Skeletal muscle cell (primary cell): ENCODE measurements around the gene ANKDD1B.
A peak's percentile ranks its signal among the peaks of the same experiment; 100 is the strongest.

ENCODE experiments used
- DNase-seq: peaks from one replicate; pipeline ENCODE4 v3.0.0-alpha.2; 2010; ENCODE audit warnings: low read depth
- H3K4me3 ChIP-seq: 2 replicates; pipeline ENCODE4 v1.5.1; 2011; ENCODE audit warnings: low read depth, mild to moderate bottlenecking, control low read depth, low read length, moderate library complexity

The ANKDD1B gene

DNA sequence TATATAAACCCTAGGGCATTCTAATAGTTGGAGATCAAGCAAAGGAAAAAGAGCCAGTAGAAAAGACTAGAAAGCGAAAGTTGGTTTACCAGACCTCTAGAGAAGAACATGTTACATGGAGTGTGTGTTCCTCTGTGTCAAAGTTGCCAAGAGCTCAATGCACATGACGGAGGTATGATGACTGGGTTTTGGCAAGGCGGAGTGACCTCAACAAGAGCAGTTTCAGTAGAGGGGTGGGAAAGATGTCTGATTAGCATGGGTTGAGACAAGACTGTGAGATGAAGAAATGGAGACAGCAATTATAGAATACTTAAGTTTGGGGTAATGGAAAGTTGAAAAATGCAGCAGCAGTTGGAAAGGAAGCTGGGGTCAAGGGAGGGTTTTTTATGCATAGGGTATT lies 1.6 kb downstream of the ANKDD1B start:
- no peak for DNase-seq
- H3K4me3 ChIP-seq: no peak overlapping the region

DNA sequence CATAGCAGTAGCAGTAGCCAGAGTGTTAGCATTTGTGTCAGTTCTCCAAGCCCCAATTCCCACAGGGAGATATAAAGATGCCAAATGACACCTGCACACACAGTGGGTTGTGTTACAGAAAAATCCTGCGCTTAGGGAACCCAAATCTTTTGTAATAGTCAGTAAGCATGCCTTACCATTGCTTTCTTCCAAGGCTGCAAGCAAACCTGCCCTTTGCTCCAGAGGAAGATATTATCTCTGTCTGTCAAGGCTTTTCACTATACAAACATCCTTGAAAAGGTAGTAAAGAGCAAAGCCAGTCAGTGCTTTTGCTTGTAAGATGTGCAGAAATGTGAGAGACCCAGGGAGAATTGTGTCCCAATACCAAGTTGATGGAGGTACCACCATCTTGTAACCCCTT lies 2.9 kb downstream of the ANKDD1B start:
- H3K4me3 ChIP-seq: no peak overlapping the region
- DNase-seq: no peak

DNA sequence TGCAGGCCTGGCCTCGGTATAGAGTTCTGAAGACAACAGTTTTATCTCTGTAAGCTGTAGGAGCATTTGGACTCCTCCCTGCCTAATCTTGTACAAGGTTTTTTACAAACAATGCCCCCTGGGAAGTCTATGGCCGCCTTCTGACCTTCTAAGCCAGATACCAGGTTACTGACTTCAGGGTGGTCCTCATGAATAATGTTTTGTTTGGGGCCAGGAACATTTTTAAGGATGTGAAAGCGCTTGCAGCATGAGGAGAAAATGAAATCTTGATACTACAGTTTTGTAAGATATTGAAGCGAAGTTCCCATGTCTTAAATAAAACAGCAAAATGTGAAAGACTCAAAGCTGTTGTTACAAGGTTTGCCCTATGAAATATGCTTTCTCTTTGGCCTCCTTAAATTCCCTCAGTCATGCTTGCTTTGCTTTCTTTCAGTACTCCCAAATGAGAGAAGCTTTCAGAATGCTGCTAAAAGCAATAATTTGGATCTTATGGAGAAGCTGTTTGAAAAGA lies 5.2 kb downstream of the ANKDD1B start:
- H3K4me3 ChIP-seq: no peak overlapping the region
- DNase-seq: no peak

DNA sequence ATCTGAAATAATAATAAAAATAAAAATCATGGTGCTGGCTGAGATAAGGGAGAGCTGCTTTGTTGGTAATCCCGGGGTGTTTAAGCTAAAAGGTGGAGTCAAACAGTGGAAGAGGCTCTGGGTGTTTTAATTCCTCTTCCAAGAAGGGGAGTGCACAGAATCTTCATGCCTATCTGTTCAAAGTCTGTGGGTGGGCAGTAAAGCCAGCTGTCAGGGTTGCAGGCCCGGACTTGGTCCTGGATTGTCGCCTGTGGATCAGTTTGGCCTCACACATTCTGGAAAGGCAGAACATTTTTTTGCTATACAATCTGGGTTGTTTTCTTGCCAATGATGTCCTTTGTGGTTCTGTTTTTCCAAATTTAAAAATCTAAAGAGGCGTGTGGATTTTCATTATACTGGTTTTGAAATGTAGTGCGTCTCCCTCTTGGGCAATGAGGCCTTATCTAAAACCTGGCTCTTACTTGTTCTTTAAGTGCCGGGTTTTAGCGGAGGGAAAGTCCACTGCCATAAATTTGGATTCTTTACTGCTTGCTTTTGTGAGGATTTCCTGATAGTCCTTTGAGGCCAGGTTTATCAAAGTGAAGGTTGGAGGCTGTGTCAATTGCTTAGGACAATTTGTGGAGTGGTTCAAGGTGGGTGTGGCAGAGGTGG lies 5.8 kb downstream of the ANKDD1B start:
- no peak overlapping the region for H3K4me3 ChIP-seq
- no peak for DNase-seq

DNA sequence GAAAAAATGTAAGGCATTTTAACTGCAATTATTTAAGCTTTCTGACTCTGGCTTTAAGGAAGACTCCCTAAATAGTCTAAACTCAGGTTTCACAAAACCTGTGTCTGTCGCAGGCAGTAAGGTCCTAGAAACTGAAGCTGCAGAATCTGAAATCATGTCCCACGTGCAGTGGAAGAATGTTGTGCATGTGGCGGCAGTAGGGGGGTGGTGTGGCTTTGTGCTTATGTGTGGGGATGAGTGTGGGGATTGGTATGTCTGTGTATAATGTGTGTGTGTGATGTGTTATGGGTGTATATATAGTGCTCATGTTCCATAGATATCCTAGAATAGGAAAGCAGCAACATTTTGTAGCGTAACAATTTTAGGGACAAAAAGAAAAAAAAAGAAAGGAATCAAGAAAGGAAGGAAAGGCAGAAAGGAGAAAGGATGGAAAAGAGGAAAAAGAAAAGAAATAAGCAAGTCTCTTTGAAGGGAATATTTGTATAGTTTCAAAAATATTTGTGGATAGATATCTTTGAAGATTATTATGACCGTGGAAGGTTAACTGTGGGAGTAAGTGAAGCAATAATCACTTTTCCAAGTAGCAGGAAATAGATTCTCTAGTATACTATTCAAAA lies 6.6 kb downstream of the ANKDD1B start:
- no peak for DNase-seq
- H3K4me3 ChIP-seq: no peak overlapping the region

DNA sequence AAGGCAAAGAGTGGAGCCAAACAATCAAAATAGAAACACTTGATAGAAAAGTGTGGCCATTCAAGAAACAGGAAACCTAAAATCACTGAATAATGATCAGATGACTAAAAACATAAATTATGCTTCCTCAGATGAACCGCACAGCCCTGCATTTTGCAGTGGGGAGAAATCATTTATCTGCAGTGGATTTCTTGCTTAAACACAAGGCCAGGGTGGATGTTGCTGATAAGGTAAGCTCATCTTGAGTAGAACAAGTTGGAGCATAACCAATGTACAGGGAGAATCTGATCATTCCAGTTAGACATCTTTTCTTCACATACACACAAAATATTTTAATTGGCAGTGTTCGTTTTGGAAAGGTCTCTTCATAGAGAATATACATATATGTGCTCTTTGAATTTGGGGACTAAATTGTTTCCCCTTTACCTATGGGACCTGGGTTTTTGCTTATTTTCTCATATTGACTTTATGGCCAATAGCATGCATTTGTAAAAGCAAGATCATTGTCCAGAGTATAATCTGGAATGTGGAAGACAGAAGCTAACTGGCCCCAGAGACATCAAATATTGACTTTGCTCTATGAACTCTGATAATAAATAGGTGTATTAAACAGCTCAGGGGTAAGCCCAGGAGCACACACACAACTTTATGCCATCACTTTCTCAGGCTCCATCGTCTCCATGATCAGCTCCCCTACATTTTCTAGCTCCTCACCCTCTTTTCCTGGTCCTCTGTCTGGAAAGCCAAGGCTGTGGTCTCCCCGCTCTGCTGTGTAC lies 9.1 kb downstream of the ANKDD1B start:
- no peak for DNase-seq
- no peak overlapping the region for H3K4me3 ChIP-seq

DNA sequence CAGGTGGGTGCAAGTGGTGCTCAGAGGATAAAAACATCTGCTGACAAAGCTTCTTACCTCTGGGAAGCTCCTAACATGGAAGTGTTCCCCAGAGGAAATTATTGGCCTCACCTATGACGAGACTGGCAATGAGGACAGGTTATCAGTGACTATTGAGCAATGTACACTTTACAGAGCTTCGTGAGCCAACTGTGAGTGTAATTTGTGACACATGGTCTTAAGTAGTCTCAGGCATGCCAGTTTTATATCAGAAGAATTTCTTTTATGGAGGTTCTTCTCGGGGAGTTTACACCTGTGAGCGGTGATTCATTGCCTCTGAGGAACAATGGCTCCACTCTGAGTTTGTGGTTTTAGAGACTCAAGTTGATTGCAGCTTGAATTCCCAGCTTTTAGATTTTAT lies 11.3 kb downstream of the ANKDD1B start:
- no peak overlapping the region for H3K4me3 ChIP-seq
- DNase-seq: no peak

DNA sequence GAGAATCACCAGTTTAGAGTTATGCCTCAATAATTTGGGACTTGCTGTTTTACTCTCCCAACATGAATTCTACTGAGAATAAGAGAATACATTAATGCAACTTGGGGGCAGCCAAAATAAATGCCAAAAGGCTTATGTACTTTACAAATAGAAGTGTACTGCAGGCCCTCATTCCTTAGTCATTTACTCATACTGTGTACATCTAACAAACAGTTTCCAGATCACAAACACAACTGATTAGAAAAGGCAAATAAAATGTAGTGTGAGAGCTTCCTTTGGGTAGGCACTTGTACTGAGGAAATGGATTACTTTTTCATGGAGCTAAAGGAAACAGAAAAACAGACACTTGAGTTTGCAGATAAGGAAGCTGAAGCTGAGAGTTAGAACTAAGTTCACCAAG lies 12.6 kb downstream of the ANKDD1B start:
- H3K4me3 ChIP-seq: no peak overlapping the region
- no peak for DNase-seq

DNA sequence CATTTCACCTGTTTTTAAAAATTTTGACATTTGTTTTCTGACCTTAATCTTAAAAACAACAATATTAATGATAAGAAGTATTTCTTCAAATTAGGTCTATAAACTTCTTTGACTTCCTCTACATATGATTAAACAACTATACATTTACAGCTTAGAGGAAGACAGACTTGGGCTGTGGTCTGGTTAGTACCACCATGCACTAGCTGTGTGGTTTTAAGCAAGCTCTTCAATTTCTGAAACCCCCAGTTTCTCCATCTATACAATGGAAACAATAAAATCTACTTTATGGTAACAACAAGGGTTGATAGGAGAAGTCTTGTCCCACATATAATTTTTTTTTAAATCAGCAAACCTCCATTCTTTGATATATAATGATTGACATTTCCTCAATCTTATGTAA lies 15.7 kb downstream of the ANKDD1B start:
- no peak overlapping the region for H3K4me3 ChIP-seq
- no peak for DNase-seq

DNA sequence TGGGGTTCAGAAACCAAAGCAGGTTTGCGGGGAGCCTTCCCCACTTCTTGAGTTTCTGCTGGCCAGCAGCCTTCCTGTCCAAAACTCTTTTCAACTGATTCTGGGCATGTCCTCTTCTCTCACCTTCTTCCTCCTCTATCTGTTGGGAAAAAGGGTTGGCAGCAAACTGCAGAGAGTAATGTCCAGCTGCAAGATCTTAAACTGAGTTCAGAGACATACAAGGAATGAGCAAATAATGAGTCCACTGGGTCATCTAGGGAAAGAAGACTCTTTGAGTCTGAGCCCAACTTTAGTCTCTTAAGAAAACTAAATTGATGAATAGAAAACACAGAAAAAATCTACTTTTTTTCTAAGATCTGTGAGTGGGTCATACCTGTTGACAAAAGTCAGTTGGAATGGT lies 16.5 kb downstream of the ANKDD1B start:
- H3K4me3 ChIP-seq: no peak overlapping the region
- no peak for DNase-seq

DNA sequence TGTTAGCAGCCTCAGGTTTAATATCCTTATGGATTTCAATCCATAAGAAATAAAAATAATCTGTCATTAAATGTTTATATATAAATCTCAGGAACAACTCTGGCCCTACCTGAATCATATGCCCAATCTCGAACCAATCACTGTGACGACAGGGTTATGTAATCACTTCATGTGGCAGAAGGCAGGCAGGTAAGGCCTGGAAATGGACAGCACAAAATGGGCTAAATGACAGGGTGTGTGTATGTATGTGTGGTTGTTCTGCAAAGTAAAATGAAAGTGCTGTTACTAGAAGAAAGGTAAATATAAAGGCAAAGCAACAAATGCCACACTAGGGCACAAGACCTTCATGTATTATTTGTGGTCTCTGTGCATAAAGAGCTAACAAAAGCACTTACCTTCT lies 19.6 kb downstream of the ANKDD1B start:
- no peak overlapping the region for H3K4me3 ChIP-seq
- DNase-seq: no peak

DNA sequence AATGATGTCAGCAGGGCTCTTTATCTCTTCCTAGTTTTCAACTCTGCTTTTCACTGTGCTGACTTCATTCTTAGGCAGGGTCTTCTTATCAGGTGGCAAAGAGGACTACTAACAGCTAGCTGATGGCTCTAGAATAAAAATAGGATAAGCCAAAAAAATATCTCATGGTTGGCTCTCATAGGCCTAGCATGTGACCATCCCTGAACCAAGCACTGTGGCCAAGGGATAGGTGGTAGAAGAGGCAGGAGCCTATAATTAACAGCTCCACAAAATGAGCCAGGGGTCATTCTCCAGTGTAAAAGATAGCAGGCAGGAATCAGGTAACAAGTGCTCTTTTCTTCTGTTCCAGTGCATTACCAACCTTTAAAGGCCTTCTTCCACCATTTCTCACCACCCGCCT lies 21.1 kb downstream of the ANKDD1B start:
- DNase-seq: no peak
- H3K4me3 ChIP-seq: no peak overlapping the region

DNA sequence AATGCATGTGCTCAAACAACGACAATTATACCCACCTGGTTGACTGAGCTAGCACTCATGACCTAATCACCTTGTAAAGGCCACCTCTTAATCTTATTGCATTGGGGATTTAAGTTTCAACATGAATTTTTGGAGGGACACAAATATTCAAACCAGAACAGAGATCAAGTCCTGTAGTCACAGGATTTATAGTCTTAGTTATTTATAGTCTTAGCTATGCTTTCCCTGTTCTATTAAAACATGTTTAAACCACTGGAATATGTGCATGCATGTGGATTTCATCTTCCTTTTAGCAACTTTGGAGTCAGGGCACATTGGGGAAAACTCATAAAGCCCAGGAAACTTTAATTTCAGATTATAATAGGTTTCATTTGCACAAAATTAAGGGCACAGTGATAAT lies 26.7 kb downstream of the ANKDD1B start:
- H3K4me3 ChIP-seq: no peak overlapping the region
- no peak for DNase-seq

DNA sequence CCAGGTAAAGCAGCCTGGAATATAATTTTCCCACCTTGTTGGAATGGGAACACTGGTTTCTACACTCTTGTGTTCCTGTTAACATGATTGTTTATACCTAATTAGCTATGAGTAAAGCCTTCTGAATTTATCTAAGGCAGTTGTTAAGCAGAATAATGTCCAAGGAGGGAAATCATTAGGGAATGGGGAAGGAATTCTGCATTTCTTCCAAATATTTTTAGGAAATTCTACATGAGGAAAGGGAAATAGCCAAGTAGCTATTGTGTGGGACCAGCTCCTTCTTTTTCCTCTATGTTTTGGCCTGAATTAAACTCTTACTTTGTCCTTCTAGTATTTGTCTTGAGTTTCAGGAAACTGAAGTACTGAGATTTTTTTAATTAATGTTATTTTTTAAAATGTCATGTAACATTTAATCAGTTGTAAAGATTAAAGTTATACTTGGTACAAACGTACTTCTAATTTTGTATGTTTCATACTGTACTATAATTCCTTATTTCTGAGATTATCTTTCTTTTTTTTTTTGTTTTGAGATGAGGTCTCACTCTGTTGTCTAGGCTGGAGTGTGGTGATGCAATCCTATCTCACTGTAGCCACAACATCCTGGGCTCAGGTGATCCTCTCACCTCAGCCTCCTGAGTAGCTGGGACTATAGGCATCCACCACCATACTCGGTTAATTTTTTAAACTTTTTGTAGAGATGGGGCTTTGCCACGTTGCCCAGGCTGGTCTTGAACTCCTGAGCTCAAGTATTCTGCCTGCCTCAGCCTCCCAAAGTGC lies 28.5 kb downstream of the ANKDD1B start:
- DNase-seq: no peak

DNA sequence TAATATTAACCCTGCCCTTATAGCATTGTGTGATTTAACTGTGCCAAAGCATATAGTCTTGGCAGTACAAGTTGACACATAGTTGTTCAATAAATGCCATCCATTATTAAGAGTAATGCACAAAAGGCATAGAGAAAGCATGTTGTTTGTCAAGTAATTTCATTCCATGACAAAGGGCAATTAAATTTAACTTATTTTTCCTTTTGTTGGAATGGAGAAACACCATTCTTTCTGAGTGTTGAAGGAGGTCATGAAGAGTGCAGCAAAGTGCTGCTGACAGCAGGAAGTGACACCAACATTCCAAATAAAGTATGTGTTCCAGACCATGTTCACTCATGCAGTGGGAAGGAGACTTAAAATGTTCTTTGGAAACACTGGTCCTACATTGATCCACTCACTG lies 29.1 kb downstream of the ANKDD1B start:
- peak; percentile 58 for DNase-seq
- H3K4me3 ChIP-seq: no peak overlapping the region

More for the DNA sequence above, 28.5 kb downstream of the ANKDD1B start:
- H3K4me3 ChIP-seq: no peak overlapping the region

DNA sequence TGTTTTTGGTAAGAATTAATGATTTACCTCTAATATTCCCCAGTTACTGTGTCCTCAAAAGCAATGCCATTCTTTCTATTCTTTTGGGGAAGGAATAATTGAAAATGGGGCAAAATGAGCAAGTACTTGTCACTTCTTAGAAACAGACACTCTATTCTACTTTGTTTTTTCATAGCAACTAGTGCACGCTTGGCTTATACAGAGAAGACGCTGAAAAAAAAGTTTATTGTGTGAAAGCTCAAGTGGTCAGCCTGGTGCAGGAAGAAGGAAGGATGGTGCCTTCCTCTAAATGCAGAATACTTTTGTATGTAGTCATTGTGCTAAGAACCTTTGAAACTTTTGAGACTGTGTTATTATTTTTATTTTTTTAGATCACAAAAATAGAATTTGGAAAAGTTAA lies 29.6 kb downstream of the ANKDD1B start:
- H3K4me3 ChIP-seq: no peak overlapping the region
- DNase-seq: no peak

DNA sequence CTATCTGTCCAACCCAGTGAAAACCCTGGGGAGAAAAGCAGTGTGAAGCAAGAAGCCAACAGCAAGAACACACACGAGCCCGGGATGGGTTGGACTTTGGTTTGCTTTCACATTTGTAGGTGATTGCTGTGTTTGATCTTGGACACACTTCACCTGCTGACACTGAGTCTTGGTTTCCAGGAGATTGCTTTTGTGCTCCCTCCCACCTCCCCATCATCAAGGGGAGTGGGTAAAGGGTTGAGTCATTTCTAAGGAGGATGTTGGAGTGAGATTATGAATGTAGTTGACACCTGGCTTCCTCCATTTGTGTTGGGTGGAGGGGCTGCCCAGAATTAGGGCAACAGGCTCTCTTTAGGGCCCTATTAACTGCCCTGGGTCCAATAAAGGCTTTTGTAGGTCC lies 37.5 kb downstream of the ANKDD1B start:
- H3K4me3 ChIP-seq: no peak overlapping the region
- DNase-seq: no peak

DNA sequence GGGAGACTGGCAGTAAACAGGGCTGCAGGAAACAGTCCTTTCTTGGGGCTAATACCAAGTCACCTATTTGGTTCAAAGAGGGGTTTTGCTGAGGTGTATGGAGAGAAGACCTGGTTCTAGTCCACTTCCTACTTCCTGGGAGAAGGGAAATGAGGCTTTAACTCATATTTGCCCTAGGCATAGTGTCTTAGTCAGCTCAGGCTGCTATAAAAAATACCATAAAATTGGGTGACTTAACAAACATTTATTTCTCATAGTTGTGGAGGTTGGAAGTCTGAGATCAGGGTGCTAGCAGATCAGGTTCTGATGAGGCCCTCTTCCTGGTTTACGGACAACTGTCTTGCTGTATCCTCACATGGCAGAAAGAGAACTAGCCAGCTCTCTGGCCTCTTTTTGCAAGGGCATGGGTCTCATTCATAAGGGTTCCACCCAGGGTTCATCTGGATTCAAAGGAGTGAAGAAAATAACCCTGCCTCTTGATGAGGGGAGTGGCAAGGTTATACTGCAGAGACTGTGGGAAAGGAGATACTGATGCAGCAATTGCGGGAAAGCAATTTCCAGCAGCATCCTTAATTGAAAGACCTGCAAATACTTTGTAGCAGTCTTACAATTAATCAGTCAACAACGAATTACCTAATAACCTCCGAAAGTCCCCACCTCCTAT lies 40.5 kb downstream of the ANKDD1B start:
- no peak for DNase-seq
- no peak overlapping the region for H3K4me3 ChIP-seq

DNA sequence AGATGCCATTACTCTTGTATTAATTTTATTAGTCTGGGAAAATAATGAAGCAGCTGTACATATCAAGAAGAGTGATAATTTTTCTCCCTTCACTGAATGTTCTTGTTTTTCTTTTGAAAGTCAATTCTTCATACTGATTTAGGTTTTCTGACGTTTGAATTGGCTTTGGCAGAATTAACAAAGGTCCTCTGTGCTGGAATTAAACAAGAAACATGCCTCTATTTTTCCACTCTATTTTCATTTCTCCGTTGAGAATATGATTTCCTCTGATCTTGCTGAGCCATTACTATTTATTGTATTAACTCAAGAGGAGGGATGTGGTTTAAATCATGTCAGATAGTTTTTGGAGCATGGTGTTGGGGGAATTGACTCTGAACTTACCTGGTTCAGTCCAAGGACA lies 42.3 kb downstream of the ANKDD1B start:
- no peak for DNase-seq
- H3K4me3 ChIP-seq: no peak overlapping the region
